Stimulated activated CD8-positive, alpha-beta memory T cell treated with anti-CD3 and anti-CD28 coated beads, Interleukin-12 subunit alpha, Interleukin-12 subunit beta, amount 100 ng/mL, for 24 hours (primary cell): ENCODE data around the gene TMEM129.

Source experiments
- DNase-seq: peaks from one replicate; pipeline ENCODE4 v3.0.0-alpha.2; 2020; ENCODE audit errors: extremely low read depth

TMEM129 gene

DNA sequence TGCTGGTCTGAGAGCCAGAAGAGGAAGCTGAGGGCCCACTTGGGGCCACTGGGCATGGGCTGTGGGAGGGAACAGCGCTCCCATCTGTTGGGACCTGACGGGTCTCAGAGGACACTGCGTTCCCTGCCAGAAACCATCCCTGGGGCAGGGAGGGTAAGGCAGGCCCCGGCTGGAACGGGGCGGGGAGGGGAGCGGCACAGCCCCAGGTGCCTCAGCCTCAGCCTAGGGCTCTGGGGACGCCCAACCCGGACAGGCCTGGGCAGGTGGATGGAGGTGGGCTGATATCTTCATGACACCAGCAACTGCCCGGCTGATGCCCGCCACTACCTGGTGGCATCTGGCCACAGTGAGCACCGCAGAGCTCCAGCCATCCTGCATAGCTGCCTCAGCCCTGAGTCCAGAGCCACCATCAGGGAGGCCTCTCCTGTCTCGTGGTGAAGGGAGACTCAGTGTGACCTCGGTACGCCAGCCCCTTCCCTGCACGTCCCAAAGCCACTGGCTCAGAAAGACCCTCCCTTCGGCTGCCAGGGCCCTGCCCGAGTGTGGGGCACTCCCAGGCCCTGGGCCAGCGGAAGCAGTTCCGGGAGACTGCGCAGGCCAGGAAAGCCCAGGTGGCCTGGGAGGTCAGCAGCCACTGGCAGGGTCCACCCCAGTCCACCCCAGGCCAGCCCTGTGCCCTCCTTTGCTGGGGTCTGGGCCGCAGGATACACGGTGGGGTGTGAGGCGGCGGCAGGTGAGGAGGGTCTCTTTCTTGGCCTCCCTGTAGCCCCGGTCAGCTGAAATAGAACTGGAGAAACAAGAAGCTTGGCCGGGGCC, 37.4 kb upstream of the TMEM129 start:
- no peak for DNase-seq

DNA sequence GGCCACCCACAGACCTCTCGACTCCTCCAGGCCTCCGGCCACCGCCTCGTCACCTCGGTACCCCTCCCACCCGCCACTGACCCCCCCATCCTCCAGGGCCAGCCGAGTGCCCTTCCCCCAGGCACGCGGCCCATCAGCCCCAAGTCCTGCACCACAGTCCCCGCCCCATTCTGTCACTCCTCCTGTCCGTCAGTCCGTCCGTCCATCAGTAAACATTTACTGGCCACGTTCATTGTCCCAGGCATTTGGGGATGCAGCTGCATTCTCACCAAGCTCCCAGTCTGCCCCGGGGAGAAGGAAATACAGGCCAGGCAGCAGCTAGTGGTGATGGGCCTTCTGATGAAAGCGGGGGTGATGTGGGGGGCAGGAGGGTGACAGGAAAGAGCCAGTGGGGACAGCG, 36.7 kb upstream of the TMEM129 start:
- DNase-seq, result no peak

DNA sequence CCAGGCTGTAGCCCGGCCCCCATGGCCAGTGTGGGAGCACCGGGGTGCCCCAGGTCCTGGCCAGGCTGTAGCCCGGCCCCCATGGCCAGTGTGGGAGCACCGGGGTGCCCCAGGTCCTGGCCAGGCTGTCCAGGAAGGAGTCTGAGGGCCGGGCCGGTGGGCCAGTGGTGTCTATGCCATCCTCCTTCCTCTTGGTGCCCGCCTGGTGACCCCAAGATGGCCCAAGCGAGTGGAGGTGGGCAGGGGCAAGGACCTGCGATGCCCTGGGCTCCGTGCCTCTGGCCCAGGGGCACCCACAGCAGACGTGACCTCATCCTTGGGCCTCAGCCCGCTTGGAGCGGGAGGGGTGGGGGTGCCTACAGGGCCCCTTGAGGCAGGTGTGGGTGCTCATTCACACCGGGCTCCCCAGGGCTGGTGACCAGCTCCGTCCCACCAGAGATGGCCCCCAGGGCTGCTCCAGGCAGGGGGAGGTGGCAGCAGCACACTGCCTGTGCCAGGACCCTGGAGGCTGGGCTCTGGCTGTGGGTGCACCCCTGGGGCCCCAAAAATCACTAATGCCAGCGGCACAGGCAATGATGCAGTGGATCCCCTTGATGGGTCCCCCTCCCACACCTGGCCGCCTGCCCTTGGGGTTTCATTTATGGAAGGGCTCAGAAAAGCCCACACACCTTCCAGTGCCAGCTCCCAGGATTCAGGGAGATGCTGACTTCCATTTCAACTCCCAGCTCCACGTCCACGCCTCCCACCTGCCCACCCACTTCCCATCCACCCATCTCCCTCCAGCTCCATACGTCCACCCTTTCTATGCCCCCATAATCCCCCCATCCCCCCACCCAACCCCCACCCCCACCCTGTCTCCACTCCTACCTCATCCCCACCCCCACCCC, 36.0 kb upstream of the TMEM129 start:
- DNase-seq, result no peak

DNA sequence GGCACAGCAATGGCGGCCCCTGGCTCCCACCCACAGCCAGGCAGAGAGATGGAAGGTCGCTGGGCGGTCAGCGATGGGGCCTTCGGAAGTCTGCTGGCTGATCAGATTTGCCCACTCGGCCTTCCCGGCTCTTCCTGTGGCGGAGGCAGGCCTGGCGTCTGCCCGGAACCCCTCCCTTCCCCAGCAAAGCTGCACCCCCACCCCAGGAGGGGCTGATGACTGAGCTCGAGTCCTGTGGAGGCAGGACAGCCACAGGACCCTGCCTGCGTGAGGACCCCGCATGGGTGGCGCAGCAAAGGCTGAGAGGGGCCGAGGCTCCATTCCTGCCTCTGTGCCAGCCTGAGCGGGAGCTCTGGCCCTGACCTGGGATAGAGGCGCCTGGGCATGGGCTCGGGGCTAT, 35.0 kb upstream of the TMEM129 start:
- no peak for DNase-seq

DNA sequence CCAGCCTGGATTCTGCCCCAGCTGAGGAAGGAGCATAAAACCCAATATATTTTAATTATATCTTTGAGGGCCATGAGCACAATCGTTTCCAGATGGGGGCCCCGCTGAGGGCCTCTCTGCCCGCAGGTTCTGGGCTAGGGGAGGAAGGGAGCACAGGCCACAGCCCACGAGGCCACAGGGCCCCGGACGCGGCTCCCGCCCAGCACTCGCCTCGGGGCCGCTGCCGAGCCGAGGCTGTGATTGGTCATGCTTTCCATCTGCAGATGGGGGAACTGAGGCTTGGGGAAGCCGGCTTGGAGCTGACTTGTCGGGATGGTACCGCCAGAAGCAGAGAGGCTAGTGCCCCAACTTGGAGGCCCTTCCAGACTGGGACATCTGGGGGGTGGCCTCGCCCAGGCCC, 34.2 kb upstream of the TMEM129 start:
- DNase-seq, result no peak

DNA sequence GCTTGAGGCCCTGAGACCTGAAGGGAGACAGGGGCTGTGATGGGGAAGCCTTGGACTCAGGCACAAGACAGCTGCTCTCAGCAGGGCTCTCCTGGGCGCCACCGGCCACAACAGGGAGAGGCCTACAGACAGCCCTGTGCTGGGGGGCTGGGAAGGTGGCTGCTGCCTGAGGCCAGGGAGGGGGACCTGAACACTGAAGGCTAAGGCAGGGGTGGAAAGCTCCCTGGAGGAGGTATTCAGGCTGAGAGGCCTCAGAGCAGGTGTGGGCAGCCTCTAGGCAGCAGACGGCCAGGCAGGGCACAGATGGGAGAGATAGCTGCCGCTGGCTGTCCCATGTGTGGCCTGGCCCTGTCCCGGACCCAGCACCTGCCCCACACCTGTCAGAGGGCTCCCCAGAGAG, 33.2 kb upstream of the TMEM129 start:
- no peak for DNase-seq

DNA sequence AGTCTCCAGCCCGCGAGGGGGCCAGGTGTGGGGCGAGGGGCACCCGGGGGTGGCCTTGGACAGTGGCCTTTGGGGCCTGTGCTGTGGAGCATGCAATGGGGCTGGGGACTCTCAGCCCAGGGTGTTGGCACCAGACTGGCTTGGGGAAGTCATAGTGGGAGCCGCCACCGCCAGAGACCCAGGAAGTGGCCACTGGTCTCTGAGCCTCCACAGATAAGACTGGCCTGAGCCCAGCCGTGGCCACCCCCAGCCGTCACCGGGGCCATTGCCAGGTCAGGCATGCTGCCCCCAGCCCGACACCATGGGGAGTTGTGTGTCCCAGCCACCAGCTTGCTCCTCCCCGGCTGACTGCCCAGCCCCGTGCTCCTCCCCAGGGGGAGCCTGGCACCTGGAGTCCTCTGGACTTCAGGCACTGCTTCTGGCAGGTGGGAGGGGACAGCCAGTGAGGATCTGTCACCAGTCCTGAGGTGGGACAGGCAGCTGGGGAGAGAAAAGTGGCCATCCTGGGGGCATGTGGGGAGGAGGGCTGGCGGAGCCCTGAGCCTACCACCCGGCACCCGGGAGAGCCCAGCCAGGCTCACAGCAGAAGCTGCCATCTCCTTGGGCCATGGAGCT, 32.7 kb upstream of the TMEM129 start:
- no peak for DNase-seq

DNA sequence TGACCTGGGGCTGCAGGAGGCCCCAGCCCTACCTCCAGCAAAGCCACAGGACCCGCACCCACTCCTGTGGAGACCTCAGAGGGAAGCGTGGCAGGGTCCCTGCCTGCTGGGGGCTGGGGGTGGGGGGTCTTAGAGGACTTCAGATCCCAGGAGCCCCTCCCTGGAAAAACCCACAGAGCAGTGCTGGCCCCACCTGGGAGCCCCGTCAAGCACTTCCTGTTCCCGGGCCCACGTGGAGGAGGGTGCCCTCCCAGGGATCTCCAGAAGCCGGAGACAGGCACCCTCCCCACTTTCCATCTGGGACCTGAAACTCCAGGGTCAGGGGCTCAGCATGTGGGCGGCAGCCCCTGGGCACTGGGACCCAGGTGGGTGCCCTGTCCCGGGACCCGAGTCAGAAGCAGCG, 32.2 kb upstream of the TMEM129 start:
- no peak for DNase-seq

DNA sequence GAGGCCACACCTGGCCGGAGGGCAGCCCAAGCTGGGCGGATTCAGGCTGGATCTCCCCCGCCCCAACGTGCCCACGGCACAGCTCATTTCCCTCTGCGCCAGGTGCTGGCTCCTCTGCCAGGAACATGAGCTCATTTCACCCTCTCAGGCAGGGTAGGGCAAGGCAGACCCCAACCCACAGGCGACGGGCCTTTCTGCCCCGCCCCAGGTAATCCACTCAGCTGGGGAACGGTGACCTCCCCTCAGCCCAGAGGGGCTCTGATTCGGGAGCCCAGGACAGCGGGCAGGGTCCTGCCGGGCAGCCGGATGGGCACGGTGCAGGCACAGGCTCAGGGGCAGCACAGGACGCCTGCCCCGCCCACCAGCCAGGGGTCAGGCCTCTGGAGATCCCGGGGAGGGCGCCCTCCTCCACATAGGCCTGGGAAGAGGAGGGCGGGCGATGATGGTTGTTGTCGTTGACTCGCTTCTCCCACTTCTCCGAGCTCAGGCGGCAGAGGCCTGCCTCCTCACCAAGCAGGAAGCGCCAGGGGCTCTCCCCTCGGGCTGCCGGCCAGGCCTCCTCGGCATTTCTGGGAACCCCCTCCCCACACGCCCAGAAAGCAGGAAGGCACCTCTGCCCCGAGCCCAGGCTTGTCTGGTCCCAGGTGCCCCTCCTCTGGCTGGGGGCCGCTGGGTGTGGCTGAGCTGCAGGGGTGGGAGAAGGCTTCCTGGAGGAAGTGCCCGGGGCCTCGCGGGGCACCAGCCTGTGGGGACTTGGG, 31.3 kb upstream of the TMEM129 start:
- no peak for DNase-seq

DNA sequence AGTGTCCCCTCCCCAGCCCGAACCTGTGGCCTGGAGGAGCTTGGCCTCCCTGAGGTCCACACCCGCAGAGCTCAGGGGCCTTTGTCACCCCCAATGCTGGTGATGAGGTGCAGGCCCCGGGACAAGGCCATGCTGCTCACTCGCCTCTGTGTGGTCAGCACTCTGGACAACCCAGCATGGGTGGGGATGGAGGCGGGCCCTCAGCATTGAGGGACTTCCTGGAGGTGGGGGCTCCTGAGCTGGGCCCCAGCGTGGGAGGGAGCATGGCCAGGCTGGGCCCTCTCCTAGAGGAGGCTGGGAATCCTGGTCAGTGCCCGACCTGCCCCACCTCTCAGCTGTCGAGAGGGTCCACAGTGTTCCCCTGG, 30.8 kb upstream of the TMEM129 start:
- DNase-seq, result no peak

DNA sequence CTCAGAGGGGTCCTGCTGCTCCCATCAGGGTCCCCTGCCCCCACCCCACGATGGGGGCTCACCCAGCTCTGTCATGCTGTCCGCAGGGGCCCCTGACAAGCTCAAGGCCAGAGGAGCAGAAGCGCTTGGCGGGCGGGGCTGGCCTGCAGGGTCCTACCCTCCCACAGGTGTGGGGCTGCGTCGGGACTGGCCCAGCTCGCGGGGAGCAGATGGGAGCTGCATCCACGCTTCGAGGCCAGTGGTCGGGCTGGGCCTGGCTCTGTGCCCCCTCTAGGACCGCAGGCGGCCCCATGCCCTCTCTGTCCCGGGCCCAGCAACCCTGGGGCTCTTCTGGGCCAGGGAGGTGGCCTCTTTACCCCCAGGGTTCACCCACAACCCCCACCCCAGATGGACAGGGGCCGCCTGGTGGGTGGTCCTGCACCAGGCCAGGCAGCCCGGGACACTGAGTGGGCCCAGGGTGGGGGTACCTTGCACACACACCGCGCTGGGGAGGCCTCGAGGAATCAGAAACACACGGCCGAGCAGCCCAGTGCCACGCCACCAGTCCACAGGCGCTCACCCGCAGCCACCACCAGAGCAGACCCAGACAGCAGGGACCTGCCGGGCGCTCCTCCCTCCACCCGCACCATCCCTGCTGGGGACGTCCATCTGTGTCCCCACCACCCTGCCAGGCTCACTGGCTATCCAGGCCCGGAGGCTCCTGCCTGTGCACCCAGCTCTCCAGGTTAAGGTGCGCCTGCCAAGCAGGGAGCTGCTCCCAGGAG, 30.2 kb upstream of the TMEM129 start:
- no peak for DNase-seq

DNA sequence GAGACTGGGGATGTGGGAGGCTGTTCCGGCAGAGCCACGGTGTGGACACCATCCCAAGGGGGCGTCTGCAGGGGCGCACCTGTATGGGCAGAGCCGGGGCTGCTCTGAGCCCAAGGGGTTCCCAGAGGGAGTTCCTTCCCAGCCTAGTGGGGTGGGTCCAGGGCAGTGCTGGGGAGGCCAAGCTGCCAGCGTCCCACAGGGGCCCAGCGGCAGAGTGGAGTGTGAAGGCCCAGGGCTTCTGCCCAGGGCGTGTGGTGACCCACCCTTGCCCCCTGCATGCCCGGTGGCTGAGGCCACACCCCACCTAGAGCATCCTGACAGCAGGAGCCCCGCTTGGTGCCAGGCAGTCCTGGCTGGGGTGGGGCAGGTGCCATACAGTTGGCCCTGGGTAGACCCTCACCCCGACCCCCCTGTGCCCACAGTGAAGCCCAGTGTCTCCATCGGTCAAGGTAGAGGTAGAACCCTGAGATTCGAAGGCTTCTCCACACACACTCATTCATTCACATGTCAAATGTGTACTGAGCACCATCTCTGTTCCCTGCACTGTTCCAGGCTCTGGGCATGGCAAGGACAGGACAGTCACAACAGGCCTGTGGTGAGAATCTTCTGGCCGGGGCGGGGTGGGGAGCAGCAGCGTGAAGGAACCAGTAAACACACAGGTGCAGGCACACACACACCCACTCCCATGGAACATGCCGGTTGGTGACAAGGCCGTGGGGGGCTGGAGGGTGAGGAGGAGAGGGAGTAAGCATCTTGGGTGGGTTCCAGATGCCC, 29.4 kb upstream of the TMEM129 start:
- no peak for DNase-seq

DNA sequence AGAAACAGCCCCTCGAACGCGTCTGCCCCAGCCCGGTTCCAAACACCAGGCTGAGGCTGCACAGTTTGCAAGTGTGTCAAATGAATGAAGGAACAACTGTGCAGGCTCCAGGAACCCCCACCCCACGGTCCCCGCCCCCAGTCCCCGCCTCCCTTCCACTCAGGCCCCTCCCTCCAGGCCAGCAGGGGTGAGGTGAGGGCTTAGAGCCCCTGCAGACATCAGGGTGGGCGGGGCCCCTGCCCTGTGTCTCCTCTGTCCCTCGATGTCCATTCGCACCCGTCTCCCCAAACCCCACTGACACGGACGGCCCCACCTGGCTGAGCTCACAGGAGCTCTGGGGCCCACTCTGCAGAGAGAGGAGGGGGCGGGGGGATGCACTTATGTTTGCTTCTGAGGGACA, 28.7 kb upstream of the TMEM129 start:
- no peak for DNase-seq

DNA sequence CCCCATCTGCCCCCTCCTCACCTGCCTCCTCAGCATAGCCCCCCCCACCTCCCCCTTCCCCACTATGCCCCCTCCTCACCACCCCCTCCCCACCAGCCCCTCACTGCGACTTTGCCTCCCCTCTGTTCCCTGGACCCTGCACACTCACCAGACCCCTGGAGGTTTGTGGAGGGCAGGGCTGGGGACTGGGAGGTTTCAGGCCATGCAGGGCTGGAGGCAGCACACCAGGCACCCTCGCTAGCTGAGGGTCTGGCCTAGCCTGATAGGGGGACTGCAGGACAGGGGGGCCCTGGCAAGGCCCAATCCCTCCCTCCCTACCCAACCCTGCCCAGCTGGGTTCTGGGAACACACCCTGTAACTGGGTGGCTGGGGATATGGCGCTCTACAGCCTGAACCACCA, 28.2 kb upstream of the TMEM129 start:
- no peak for DNase-seq

DNA sequence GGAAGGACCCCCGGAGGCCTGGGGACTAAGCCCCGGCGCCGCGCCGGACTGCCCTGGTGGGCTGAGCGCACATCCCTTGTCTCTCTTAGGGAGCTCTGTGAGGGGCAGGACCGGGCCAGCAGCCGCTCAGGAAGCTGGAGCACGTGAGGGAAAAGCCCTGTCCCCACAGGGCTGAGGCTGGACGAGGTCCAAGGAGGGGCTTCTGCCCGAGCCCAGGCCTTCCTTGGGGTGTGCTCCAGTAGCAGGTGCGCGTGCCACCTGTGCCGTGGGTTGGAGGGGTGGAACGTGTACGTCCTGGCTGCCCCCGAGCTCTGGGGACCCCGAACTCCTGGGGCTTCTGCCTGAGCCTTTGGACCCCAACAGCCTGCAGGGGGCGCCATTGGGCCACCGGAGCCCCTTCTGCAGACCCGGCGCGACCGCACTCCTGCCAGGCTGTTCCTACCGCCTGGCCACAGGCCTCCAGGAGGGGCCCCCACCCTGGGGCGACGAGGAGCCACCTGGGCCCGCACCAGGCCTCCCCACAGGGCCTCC, 27.4 kb upstream of the TMEM129 start:
- DNase-seq, result peak; percentile 62

DNA sequence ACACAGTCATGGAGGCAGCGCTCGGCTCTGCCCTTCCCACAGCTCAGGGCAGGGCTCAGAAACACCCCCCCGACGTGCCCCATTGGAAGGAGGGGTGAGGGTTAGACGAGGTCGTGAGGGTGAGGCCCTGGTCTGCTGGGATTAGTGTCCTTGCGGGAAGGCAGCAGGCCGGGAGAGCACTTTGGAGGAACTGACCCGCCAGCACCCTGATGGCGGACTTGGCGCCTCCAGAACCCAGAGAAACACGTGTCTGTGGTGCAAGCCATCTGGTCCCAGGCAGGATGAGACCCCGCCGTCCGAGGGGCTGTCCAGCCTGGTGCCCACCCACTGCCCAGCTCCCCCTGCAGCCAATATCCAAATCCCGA, 26.5 kb upstream of the TMEM129 start:
- DNase-seq, result no peak

DNA sequence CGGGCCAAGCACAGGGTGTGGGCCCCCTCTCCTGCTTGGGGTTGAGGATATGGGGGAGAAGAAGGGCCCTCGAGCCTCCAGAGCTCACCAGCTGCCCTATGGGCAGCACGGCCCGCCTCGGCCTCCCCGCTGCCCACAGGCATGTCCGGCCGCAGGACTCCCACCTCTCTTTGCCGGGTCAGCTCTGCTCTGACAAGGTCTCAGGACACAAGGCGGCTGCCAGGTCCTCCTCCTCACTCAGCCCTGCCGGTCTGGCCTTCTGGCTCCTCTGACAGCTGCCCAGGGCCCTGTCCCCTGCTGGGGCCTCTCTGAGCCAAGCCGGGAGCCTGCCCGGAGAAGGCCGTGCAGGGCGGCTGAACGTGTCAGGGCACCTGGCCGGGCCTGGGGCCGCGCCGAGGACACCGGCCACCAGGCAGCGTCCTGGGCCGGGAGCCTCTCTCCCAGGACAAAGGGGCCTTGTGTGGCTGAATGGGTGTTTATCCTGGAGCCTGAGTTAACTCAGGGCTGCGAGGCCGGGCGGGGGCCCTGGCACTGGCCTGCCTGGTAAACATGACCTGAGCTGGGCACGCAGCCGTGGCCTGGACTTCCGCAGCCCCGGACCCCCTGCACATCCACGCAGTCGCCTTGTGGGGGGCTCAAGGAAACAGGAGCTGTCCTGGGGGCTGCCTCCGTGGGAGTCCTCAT, 25.9 kb upstream of the TMEM129 start:
- no peak for DNase-seq

DNA sequence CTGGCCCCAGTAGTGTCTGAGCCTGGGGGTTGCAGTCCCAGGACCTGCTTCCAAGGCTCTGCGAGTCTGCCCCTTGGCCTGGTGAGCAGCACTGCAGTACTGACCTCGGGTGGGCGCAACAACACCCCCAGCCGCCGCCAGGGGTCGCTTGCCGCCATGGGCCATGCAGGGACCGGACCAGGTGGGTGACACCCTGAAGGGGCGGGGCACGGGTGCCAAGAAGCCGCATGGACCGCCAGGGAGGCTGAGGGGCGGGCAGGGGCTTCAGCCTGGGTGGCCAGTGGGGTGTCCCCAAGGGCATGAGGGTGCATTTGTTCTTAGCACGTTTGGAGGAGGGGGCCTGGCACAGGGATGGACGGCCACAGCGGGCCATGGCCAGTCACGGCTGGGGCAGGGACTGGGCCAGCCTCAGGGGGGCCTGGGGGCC, 25.2 kb upstream of the TMEM129 start:
- DNase-seq, result peak; percentile 63

DNA sequence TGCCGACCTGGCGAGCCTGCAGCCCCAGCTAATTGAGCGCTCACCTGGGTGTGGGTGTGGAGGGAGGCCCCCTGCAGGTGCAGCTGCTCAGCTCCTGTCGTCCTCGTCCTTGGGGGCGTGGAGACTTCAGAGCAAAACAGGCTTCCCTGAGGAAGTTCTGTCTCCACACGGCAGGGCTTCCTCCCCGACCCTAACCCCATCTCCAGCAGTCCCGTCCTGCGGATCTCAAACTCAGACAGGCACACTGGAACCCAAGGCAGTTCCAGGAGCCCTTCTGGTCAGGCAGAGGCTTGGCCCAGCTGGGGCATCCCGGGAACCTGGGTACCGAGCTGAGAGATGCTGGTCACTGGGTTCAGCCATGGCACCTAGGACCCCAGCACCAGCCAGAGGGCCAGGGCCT, 24.6 kb upstream of the TMEM129 start:
- DNase-seq, result no peak

DNA sequence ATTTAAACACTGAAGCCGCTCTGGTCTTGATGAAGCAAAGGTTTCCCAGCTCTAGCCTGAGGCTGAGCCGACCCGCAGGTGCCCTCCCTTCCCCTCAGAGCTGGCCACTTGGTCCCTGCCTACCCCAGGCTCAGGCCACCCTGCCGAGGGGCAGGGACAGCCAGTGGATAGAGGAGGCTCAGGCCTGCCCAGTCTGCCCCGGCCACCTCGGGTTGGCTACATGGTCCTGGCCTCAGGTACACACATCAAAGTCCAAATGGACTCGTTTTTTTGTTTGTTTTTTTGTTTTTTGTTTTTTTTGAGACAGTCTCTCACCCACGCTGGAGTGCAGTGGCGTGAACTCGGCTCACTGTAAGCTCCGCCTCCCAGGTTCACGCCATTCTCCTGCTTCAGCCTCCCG, 24.0 kb upstream of the TMEM129 start:
- no peak for DNase-seq
